ELR (cell line): Measurements from ENCODE around the gene SPTA1.

Source experiments
- DNase-seq: peaks from one replicate; pipeline ENCODE4 v3.0.0-alpha.2; 2015; ENCODE audit warnings: low read depth

Gene SPTA1

GRCh38 chr1:158685085-158685484, 1.4 kb downstream of the SPTA1 start:
- DNase-seq, result no peak

- DNase-seq, result no peak
Measured at GRCh38 chr1:158681606-158682005, 4.9 kb downstream of the SPTA1 start.

- no peak for DNase-seq
Measured at GRCh38 chr1:158679289-158679688, 7.2 kb downstream of the SPTA1 start.

- DNase-seq, result peak; percentile 6
Measured at GRCh38 chr1:158675563-158676323, 10.8 kb downstream of the SPTA1 start.

- DNase-seq, result no peak
Measured at GRCh38 chr1:158674302-158674701, 12.2 kb downstream of the SPTA1 start.

GRCh38 chr1:158666037-158666436, 20.5 kb downstream of the SPTA1 start:
- no peak for DNase-seq

GRCh38 chr1:158654571-158654970, 31.9 kb downstream of the SPTA1 start:
- no peak for DNase-seq

GRCh38 chr1:158654086-158654485, 32.4 kb downstream of the SPTA1 start:
- no peak for DNase-seq

- no peak for DNase-seq
Measured at GRCh38 chr1:158652721-158653334, 33.7 kb downstream of the SPTA1 start.

GRCh38 chr1:158649052-158649451, 37.5 kb downstream of the SPTA1 start:
- DNase-seq, result no peak

GRCh38 chr1:158646465-158646864, 40.0 kb downstream of the SPTA1 start:
- DNase-seq, result no peak

- DNase-seq, result no peak
Measured at GRCh38 chr1:158644449-158644848, 42.1 kb downstream of the SPTA1 start.

- no peak for DNase-seq
Measured at GRCh38 chr1:158638904-158639303, 47.6 kb downstream of the SPTA1 start.

- no peak for DNase-seq
Measured at GRCh38 chr1:158638146-158638545, 48.4 kb downstream of the SPTA1 start.

GRCh38 chr1:158613764-158614163, 72.8 kb downstream of the SPTA1 start:
- DNase-seq, result no peak

- no peak for DNase-seq
Measured at GRCh38 chr1:158611916-158612315, 74.6 kb downstream of the SPTA1 start.

GRCh38 chr1:158607296-158607695, 79.2 kb downstream of the SPTA1 start:
- no peak for DNase-seq

- DNase-seq, result no peak
Measured at GRCh38 chr1:158604968-158605367, 81.5 kb downstream of the SPTA1 start, which contains the start of gene OR10Z1. Gene OR10Z1 (plus strand): TSS chr1:158605268. CDS start chr1:158606439, 1,171 bp downstream.

- DNase-seq, result no peak
Measured at GRCh38 chr1:158600735-158601134, 85.8 kb downstream of the SPTA1 start.

- DNase-seq, result no peak
Measured at GRCh38 chr1:158586942-158587341, 99.6 kb downstream of the SPTA1 start.

- DNase-seq, result no peak
Measured at GRCh38 chr1:158583962-158584361, 102.6 kb downstream of the SPTA1 start.

GRCh38 chr1:158579733-158580132, 106.8 kb downstream of the SPTA1 start, which contains the start of gene OR10X1:
Gene OR10X1 (minus strand): TSS chr1:158579899. CDS start chr1:158579899, 0 bp downstream.
- no peak for DNase-seq

- DNase-seq, result no peak
Measured at GRCh38 chr1:158577561-158577960, 109.0 kb downstream of the SPTA1 start.

- no peak for DNase-seq
Measured at GRCh38 chr1:158572226-158572625, 114.3 kb downstream of the SPTA1 start.
